Urinary bladder (tissue), 4 donors: ENCODE data around the gene FOXC2. TPM values are rescaled to one million over a fixed set of nuclear protein-coding genes. Genes with fewer than 3 reads are reported as not detected.

ENCODE experiments used
- DNase-seq: peaks from one replicate; pipeline ENCODE4 v3.0.0-alpha.2; 2015; ENCODE audit errors: extremely low spot score
- H3K27ac ChIP-seq: one replicate; pipeline ENCODE4 v1.5.1; 2013; ENCODE audit warnings: low read depth, mild to moderate bottlenecking, moderate library complexity
- H3K36me3 ChIP-seq: one replicate; pipeline ENCODE4 v1.6.1; 2013; ENCODE audit warnings: mild to moderate bottlenecking, moderate library complexity; ENCODE audit not compliant: insufficient read depth
- H3K4me1 ChIP-seq: one replicate; pipeline ENCODE4 v1.6.1; 2013; ENCODE audit warnings: mild to moderate bottlenecking, moderate library complexity; ENCODE audit not compliant: insufficient read depth
- H3K4me3 ChIP-seq: one replicate; pipeline ENCODE4 v1.5.1; 2013; ENCODE audit warnings: low read depth, low read length
- WGBS: extraction: QIAGEN DNeasy Blood & Tissue Kit; methylation state at CpG from one replicate; pipeline ENCODE4 v1.1.7; 2013; 5-methylcytosine and 5-hydroxymethylcytosine counted together
- polyA plus RNA-seq: library from polyadenylated mRNA; stranded (reverse); fragments of 200-250 nt; gene quantifications from one replicate; pipeline ENCODE4 v1.2.3, GENCODE V29; 2013
- total RNA-seq: library from RNA; depleted of rRNA; stranded (reverse); fragments of >200 nt; gene quantifications from one replicate; pipeline ENCODE4 v1.2.3, GENCODE V29; 2014
- donor health status: healthy with polysubstance abuse.
- donor health status: healthy.

FOXC2 gene
- total RNA-seq (0.58 TPM), polyA plus RNA-seq (0.73 TPM)

- under 1% methylated on average over 30 of the region's 30 CpGs for WGBS
- H3K4me3 ChIP-seq, result peak within 1 kb of the TSS; percentile 31
- peak; percentile 88 for DNase-seq
- H3K27ac ChIP-seq, result no peak within 1 kb of the TSS
- H3K4me1 ChIP-seq, result peaks cover 1% of the 10 kb centered on the region
- no peaks in the 10 kb centered on the region for H3K36me3 ChIP-seq
Observed at GRCh38 chr16:86566601-86566965, at the start of gene FOXC2. FOXC2 (plus strand) TSS chr16:86566829; CDS start chr16:86567336, 507 bp downstream.

- Histone ChIP-seq H3K36me3 (no peaks in the 10 kb centered on the region), H3K4me3 (peak overlapping the region; percentile 71), H3K27ac (peak overlapping the region; percentile 86), H3K4me1 (no peaks in the 10 kb centered on the region)
- no peak for DNase-seq
- WGBS, result 27% methylated on average over 9 of the region's 9 CpGs
Observed at GRCh38 chr16:86517033-86517432, 49.6 kb upstream of the FOXC2 start.

- no peaks in the 10 kb centered on the region for H3K4me1 ChIP-seq
- 17% methylated on average over 17 of the region's 17 CpGs for WGBS
- H3K4me3 ChIP-seq, result no peak overlapping the region
- DNase-seq, result no peak
- H3K36me3 ChIP-seq, result no peaks in the 10 kb centered on the region
- peak overlapping the region; percentile 86 for H3K27ac ChIP-seq
Observed at GRCh38 chr16:86517652-86518258, 48.9 kb upstream of the FOXC2 start.

GRCh38 chr16:86519007-86519648, 47.5 kb upstream of the FOXC2 start:
- H3K4me3 ChIP-seq, result no peak overlapping the region
- H3K27ac ChIP-seq, result no peak overlapping the region
- no peaks in the 10 kb centered on the region for H3K36me3 ChIP-seq
- 78% methylated on average over 16 of the region's 16 CpGs for WGBS
- DNase-seq, result no peak
- H3K4me1 ChIP-seq, result no peaks in the 10 kb centered on the region

- H3K36me3 ChIP-seq, result no peaks in the 10 kb centered on the region
- H3K4me3 ChIP-seq, result no peak overlapping the region
- no peaks in the 10 kb centered on the region for H3K4me1 ChIP-seq
- no peak for DNase-seq
- WGBS, result 17% methylated on average over 31 of the region's 31 CpGs
- no peak overlapping the region for H3K27ac ChIP-seq
Observed at GRCh38 chr16:86519649-86520316, 46.8 kb upstream of the FOXC2 start.

GRCh38 chr16:86520317-86521210, 46.1 kb upstream of the FOXC2 start:
- no peak overlapping the region for H3K27ac ChIP-seq
- no peak for DNase-seq
- H3K36me3 ChIP-seq, result no peaks in the 10 kb centered on the region
- H3K4me3 ChIP-seq, result no peak overlapping the region
- H3K4me1 ChIP-seq, result no peaks in the 10 kb centered on the region
- WGBS, result 42% methylated on average over 30 of the region's 30 CpGs

- WGBS, result 84% methylated on average over 35 of the region's 35 CpGs
- no peaks in the 10 kb centered on the region for H3K4me1 ChIP-seq
Observed at GRCh38 chr16:86521236-86522197, 45.1 kb upstream of the FOXC2 start.

GRCh38 chr16:86522634-86523033, 44.0 kb upstream of the FOXC2 start:
- no peaks in the 10 kb centered on the region for H3K4me1 ChIP-seq
- DNase-seq, result no peak
- no peak overlapping the region for H3K27ac ChIP-seq
- H3K4me3 ChIP-seq, result no peak overlapping the region
- 88% methylated on average over 16 of the region's 16 CpGs for WGBS
- no peaks in the 10 kb centered on the region for H3K36me3 ChIP-seq

More at GRCh38 chr16:86521236-86522197, 45.1 kb upstream of the FOXC2 start:
- DNase-seq, result no peak
- no peaks in the 10 kb centered on the region for H3K36me3 ChIP-seq
- H3K4me3 ChIP-seq, result no peak overlapping the region
- no peak overlapping the region for H3K27ac ChIP-seq

- Histone ChIP-seq H3K4me3 (no peak overlapping the region), H3K36me3 (no peaks in the 10 kb centered on the region), H3K4me1 (no peaks in the 10 kb centered on the region), H3K27ac (no peak overlapping the region)
- WGBS, result 67% methylated on average over 5 of the region's 5 CpGs
- no peak for DNase-seq
Observed at GRCh38 chr16:86523166-86523740, 43.4 kb upstream of the FOXC2 start.

GRCh38 chr16:86524029-86524428, 42.6 kb upstream of the FOXC2 start:
- Histone ChIP-seq H3K4me1 (no peaks in the 10 kb centered on the region), H3K36me3 (no peaks in the 10 kb centered on the region), H3K27ac (no peak overlapping the region), H3K4me3 (no peak overlapping the region)
- no peak for DNase-seq
- WGBS, result 61% methylated on average over 6 of the region's 6 CpGs

- 57% methylated on average over 12 of the region's 12 CpGs for WGBS
- Histone ChIP-seq H3K36me3 (no peaks in the 10 kb centered on the region), H3K4me3 (no peak overlapping the region), H3K4me1 (no peaks in the 10 kb centered on the region), H3K27ac (no peak overlapping the region)
- DNase-seq, result no peak
Observed at GRCh38 chr16:86525696-86526095, 40.9 kb upstream of the FOXC2 start.

GRCh38 chr16:86527366-86527765, 39.3 kb upstream of the FOXC2 start:
- DNase-seq, result no peak
- Histone ChIP-seq H3K4me1 (no peaks in the 10 kb centered on the region), H3K36me3 (peaks cover 3% of the 10 kb centered on the region), H3K27ac (no peak overlapping the region), H3K4me3 (no peak overlapping the region)
- 94% methylated on average over 15 of the region's 15 CpGs for WGBS
